Panc1 (cell line): ENCODE results near the gene LTB4R2. TPM values are rescaled to one million over a fixed set of nuclear protein-coding genes. Genes with fewer than 3 reads are reported as not detected.

Experiments
- ATAC-seq: fragments of 200-7000 bp; cut with Tn5 transposase; 2 replicates; pipeline ENCODE4 v1.9.1; 2020; ENCODE audit warnings: mild to moderate bottlenecking, moderate library complexity
- BruUV-seq: library from RNA; stranded (reverse); fragments of 400-500 nt; replicated peaks from 2 replicates; lab custom pipeline; 2021; lab: Mats Ljungman, UMichigan
- CTCF ChIA-PET: fragments of 300-600 bp; sonication (Branson Sonifier 250); formaldehyde crosslinking; loops from one replicate; lab custom pipeline; 2022; ENCODE audit warnings: antibody characterized with exemption; lab: Charles Lee
- POLR2A ChIA-PET: fragments of 300-600 bp; sonication (Branson Sonifier 250); formaldehyde crosslinking; loops from one replicate; lab custom pipeline; 2022; ENCODE audit warnings: antibody characterized with exemption; lab: Charles Lee
- DNase-seq: peaks from one replicate; pipeline ENCODE4 v3.0.0-alpha.2; 2010; ENCODE audit warnings: low read depth, low spot score
- H3K27ac ChIP-seq: 2 replicates; pipeline ENCODE4 v1.5.1; 2011; ENCODE audit warnings: mild to moderate bottlenecking, low read length, inconsistent platforms
- H3K27me3 ChIP-seq: fragments of 200-500 bp; sonication (Bioruptor generic); 2 replicates; pipeline ENCODE4 v1.6.0; 2014; ENCODE audit warnings: low read length, inconsistent platforms; ENCODE audit not compliant: control insufficient read depth, insufficient read depth
- H3K36me3 ChIP-seq: fragments of 200-500 bp; sonication (Bioruptor generic); 2 replicates; pipeline ENCODE4 v1.5.1; 2014; ENCODE audit warnings: inconsistent platforms, mild to moderate bottlenecking, low read length, moderate library complexity; ENCODE audit not compliant: control insufficient read depth, insufficient read depth
- H3K4me1 ChIP-seq: 2 replicates; pipeline ENCODE4 v1.5.1; 2011; ENCODE audit warnings: inconsistent platforms, mild to moderate bottlenecking, low read length, moderate library complexity; ENCODE audit not compliant: control insufficient read depth, insufficient read depth
- H3K4me3 ChIP-seq, 2 experiments: 2 replicates each; pipeline ENCODE4 v1.5.1; 2011 to 2012; ENCODE audit warnings: low read depth in 2 of 2, low read length in 2 of 2, mild to moderate bottlenecking in 2 of 2, inconsistent platforms in 1 of 2, moderate library complexity in 1 of 2
- H3K9me3 ChIP-seq: fragments of 200-500 bp; sonication (Bioruptor generic); 2 replicates; pipeline ENCODE4 v1.5.1; 2014; ENCODE audit warnings: low read depth, mild to moderate bottlenecking, inconsistent platforms, low read length, moderate library complexity; ENCODE audit not compliant: control insufficient read depth, insufficient read depth
- CTCF ChIP-seq: fragments of 450-650 bp; IDR thresholded peaks from 2 replicates; pipeline ENCODE4 v1.5.1; 2017; ENCODE audit warnings: mild to moderate bottlenecking
- POLR2AphosphoS5 ChIP-seq: IDR thresholded peaks from 2 replicates; pipeline ENCODE4 v1.6.1; 2012; ENCODE audit warnings: mild to moderate bottlenecking, low read depth, low read length, moderate library complexity
- REST ChIP-seq, 2 experiments: IDR thresholded peaks; 2 replicates each; pipeline ENCODE4 v1.6.1; 2011 to 2012; ENCODE audit warnings: low read depth in 2 of 2, control low read depth in 1 of 2, low read length in 1 of 2, mild to moderate bottlenecking in 1 of 2, moderate library complexity in 1 of 2; ENCODE audit not compliant: insufficient read depth in 1 of 2
- SIN3A ChIP-seq: IDR thresholded peaks from 2 replicates; pipeline ENCODE4 v1.6.1; 2012; ENCODE audit warnings: low read depth, mild to moderate bottlenecking, low read length, moderate library complexity, borderline replicate concordance; ENCODE audit not compliant: insufficient read depth
- TCF7L2 ChIP-seq: IDR thresholded peaks from 2 replicates; pipeline ENCODE4 v1.6.1; 2011; ENCODE audit warnings: mild to moderate bottlenecking, low read depth, low read length, inconsistent platforms
- in situ Hi-C: cut with HindIII; loops from 2 replicates; pipeline ENCODE4 v1.10.0; 2016; ENCODE audit warnings: low sequenced_read_pairs, low pct_unique_long_range_greater_than_20kb
- intact Hi-C: fragments of 100-400 bp; cut with micrococcal nuclease; formaldehyde crosslinking; loops from one replicate; pipeline ENCODE4 v1.10.0; 2022; ENCODE audit not compliant: unreplicated experiment
- total RNA-seq: library from RNA; stranded (reverse); gene quantifications from one replicate; pipeline ENCODE4 v1.2.1, GENCODE V29; 2021; ENCODE audit not compliant: unreplicated experiment

Gene LTB4R2
- total RNA-seq, 1 experiment from 2014 or later, result 6.9 TPM

DNA sequence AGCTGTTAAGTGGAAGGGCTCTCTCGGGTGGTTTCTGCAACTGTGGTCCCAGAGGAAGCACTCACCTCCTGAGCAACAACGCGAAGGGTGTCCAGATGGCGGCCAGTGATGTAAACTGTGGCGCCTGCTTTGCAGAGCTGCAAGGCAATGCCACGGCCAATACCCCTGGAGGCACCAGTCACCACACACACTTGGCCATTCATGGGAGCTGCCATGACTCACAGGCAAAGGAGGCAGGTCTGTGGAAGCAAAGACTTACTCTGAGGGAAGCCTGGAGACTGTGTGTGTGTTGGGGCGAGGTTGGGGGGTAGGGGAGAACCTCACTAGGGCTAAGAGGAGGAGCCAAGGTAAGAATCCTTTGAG lies 11.1 kb upstream of the LTB4R2 start:
- peaks cover 9% of the 10 kb centered on the region; the same call in 1 of the 2 replicates for H3K36me3 ChIP-seq
- H3K4me3 ChIP-seq, result peak overlapping the region; percentile 89 to 92
- ChIA-PET CTCF (interaction anchor here (0.5 to 1.6 kb wide), 3 partner anchors 43 to 83 kb away, joined by 3 to 6 read pairs (median 3); partner anchors contain the start of genes MDP1 and TINF2), POLR2A (no interaction called here)
- intact Hi-C loops (no loop called here), in situ Hi-C loops (no loop called here)
- no peak for TF ChIP-seq TCF7L2
- no TSS peak for BruUV-seq
- H3K4me1 ChIP-seq, result peaks cover 7% of the 10 kb centered on the region; the same call in 1 of the 2 replicates
- H3K27ac ChIP-seq, result peak overlapping the region; percentile 68
- no peaks in the 10 kb centered on the region for H3K9me3 ChIP-seq
- DNase-seq (no peak), ATAC-seq (peak; percentile 50)
- H3K27me3 ChIP-seq, result no peaks in the 10 kb centered on the region

DNA sequence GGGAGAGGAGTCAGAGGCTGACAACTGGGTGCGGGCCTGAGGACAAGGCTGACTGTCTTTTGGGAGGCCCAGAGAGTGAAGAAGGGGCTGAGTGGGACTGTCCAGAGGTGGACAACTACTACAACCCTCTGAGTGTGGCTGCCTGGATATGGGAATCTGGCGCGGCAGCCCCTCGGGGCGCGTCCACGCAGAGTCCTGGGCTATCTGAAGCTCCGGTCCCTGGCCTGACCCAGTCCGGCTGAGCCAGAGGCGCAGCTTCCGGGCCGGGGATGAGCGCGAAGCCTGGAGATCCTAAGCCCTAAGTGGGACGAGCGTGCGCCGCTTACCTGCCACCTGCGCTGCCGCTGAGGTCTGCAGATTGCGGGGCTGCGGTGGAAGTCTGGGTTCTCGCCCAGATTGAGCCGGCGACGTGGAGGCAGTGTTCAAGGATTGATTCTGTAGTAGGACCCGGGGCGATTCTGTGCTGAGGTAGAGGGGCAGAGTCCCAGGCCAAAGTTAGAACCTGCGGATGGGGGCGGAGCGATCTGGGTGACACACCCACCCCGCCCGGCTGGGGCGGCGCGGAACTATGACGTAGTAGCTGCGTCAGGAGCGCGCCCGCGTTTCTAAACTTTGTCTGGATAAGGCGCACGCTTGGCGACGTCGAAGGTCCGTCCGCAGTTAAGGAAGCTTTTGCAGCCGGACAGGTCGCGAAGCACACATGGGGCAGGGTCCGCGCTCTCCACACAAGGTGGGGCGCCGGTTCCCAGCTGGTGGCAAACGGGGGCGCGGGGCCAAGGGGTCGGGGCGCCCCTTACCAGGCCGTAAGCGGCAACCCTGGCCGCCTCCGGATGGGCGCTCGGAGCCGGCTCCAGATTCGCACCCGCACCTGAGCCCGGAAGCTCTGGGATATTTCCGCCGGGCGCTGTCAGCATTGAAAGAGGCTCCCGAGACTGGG lies 10.4 kb upstream of the LTB4R2 start, which contains the start of the genes DHRS1 and NOP9:
Gene DHRS1 (minus strand): TSS at position 526 of the 937 bp plus-strand sequence. CDS start 674 bp downstream, outside the sequence.
Gene NOP9 (plus strand): TSS at position 596 of the 937 bp plus-strand sequence. CDS start 105 bp downstream, at position 701.
- Histone ChIP-seq H3K27me3 (no peaks in the 10 kb centered on the region), H3K9me3 (no peaks in the 10 kb centered on the region), H3K27ac (peak within 1 kb of the TSS; percentile 77), H3K4me3 (peak within 1 kb of the TSS; percentile 89 to 92), H3K36me3 (peaks cover 9% of the 10 kb centered on the region; the same call in 1 of the 2 replicates), H3K4me1 (peaks cover 7% of the 10 kb centered on the region; the same call in 1 of the 2 replicates)
- DNase-seq (peak; percentile 46), ATAC-seq (peak; percentile 87)
- in situ Hi-C loops, result no loop called here
- ChIA-PET CTCF (interaction anchor here (0.5 to 1.6 kb wide), 3 partner anchors 44 to 84 kb away, joined by 3 to 6 read pairs (median 3); partner anchors contain the start of genes MDP1 and TINF2), POLR2A (interaction anchor here (0.6 to 0.7 kb wide), 3 partner anchors 52 to 1430 kb away, joined by 3 to 10 read pairs (median 4); partner anchors contain the start of gene TINF2)
- intact Hi-C loops, result no loop called here
- TF ChIP-seq SIN3A (peak; percentile 95; the same call in 1 of the 2 replicates), TCF7L2 (no peak), CTCF (no peak), POLR2AphosphoS5 (peak; percentile 75), REST (IDR thresholded peaks at IDR 0.05; ENCODE audit: insufficient read depth in 1 of 2, low read depth in 2 of 2, low read length in 1 of 2) (no peak)
- BruUV-seq, result TSS peak; percentile 70
